GM12878 (cell line): ENCODE measurements around the gene KLHL7. TPM values are rescaled to one million over a fixed set of nuclear protein-coding genes. Genes with fewer than 3 reads are reported as not detected.
A peak's percentile ranks its signal among the peaks of the same experiment; 100 is the strongest.

Experiments
- ATAC-seq: fragments of 200-7000 bp; cut with Tn5 transposase; 3 replicates; pipeline ENCODE4 v1.9.1; 2020; ENCODE audit warnings: mild to moderate bottlenecking, moderate library complexity
- BruUV-seq: library from RNA; stranded (reverse); fragments of 400-500 nt; replicated peaks from 2 replicates; lab custom pipeline; 2021; lab: Mats Ljungman, UMichigan
- CTCF ChIA-PET: fragments of 300-600 bp; sonication (Branson Sonifier 250); formaldehyde crosslinking; extraction: SDS; loops from one replicate; lab custom pipeline; 2021; ENCODE audit warnings: inconsistent platforms; lab: Yijun Ruan, JAX
- POLR2A ChIA-PET: fragments of 350-600 bp; formaldehyde crosslinking; extraction: SDS; loops from one replicate; lab custom pipeline; 2021; ENCODE audit warnings: inconsistent platforms; lab: Charles Lee
- RAD21 ChIA-PET: fragments of 300-600 bp; sonication (Branson Sonifier 250); formaldehyde crosslinking; loops from one replicate; lab custom pipeline; 2023; ENCODE audit warnings: antibody characterized with exemption; ENCODE audit not compliant: unreplicated experiment; lab: Charles Lee
- SMC1A ChIA-PET: fragments of 300-600 bp; sonication (Branson Sonifier 250); formaldehyde crosslinking; loops from one replicate; lab custom pipeline; 2023; ENCODE audit not compliant: unreplicated experiment, uncharacterized antibody; lab: Charles Lee
- DNase-seq: peaks from one replicate; pipeline ENCODE4 v3.0.0-alpha.2; 2011; ENCODE audit warnings: low read depth, low spot score
- FAIRE-seq: peaks from 3 replicates; lab custom pipeline; 2011; peaks lifted over from hg19 to GRCh38; lab: Jason Lieb, UNC
- H2AFZ ChIP-seq: 2 replicates; pipeline ENCODE4 v1.6.0; 2011; ENCODE audit warnings: low read depth, low read length, control low read depth; ENCODE audit not compliant: control insufficient read depth
- H3K27ac ChIP-seq: 2 replicates; pipeline ENCODE4 v1.5.1; 2011; ENCODE audit warnings: control low read depth; ENCODE audit not compliant: control insufficient read depth, insufficient read depth
- H3K27me3 ChIP-seq, 2 experiments: replicated peaks in 1 of 2; 2 replicates each; pipeline versions ENCODE4 v1.6.0 to v1.6.1; 2011; ENCODE audit warnings: low read length in 1 of 2; ENCODE audit not compliant: control insufficient read depth in 2 of 2, insufficient read depth in 2 of 2
- H3K36me3 ChIP-seq, 2 experiments: 2 replicates each; pipeline ENCODE4 v1.5.1; 2011; ENCODE audit warnings: low read length in 1 of 2; ENCODE audit not compliant: control insufficient read depth in 2 of 2, insufficient read depth in 2 of 2
- H3K4me1 ChIP-seq: 2 replicates; pipeline ENCODE4 v1.6.1; 2011; ENCODE audit warnings: mild to moderate bottlenecking, low read length, moderate library complexity, mixed read lengths; ENCODE audit not compliant: control insufficient read depth, insufficient read depth
- H3K4me2 ChIP-seq: 2 replicates; pipeline ENCODE4 v1.6.0; 2011; ENCODE audit warnings: control low read depth; ENCODE audit not compliant: control insufficient read depth, insufficient read depth
- H3K4me3 ChIP-seq: fragments of 200-600 bp; sonication (generic); 2 replicates; pipeline ENCODE4 v1.5.1; 2016
- H3K79me2 ChIP-seq: 2 replicates; pipeline ENCODE4 v1.6.0; 2011; ENCODE audit warnings: low read length; ENCODE audit not compliant: control insufficient read depth, insufficient read depth
- H3K9ac ChIP-seq: 2 replicates; pipeline ENCODE4 v1.8.0; 2011; ENCODE audit warnings: low read length, control low read depth, mixed read lengths; ENCODE audit not compliant: control insufficient read depth, insufficient read depth
- H3K9me3 ChIP-seq: replicated peaks from 3 replicates; pipeline ENCODE4 v1.5.1; 2011; ENCODE audit warnings: mild to moderate bottlenecking, low read length; ENCODE audit not compliant: control insufficient read depth, insufficient read depth
- H4K20me1 ChIP-seq: 2 replicates; pipeline ENCODE4 v1.6.0; 2011; ENCODE audit not compliant: control insufficient read depth, insufficient read depth
- ASH2L ChIP-seq: fragments of 300-600, 200-600 bp; sonication (generic); IDR thresholded peaks from 2 replicates; pipeline ENCODE4 v1.6.1; 2017; ENCODE audit warnings: low read depth, mild to moderate bottlenecking, borderline replicate concordance
- BACH1 ChIP-seq: fragments of 450-650 bp; IDR thresholded peaks from 2 replicates; pipeline ENCODE4 v1.6.1; 2017; ENCODE audit warnings: mild to moderate bottlenecking, borderline replicate concordance
- CBX5 ChIP-seq: sonication (generic); IDR thresholded peaks from 2 replicates; pipeline ENCODE4 v1.6.1; 2016; ENCODE audit warnings: low read depth, moderate library complexity, mild to moderate bottlenecking, inconsistent platforms
- CHD2 ChIP-seq: IDR thresholded peaks from 2 replicates; pipeline ENCODE4 v1.6.1; 2011; ENCODE audit warnings: low read depth, low read length, improper control_type of control experiment, borderline replicate concordance
- DPF2 ChIP-seq: fragments of 450-650 bp; IDR thresholded peaks from 2 replicates; pipeline ENCODE4 v1.6.1; 2017; ENCODE audit warnings: mild to moderate bottlenecking
- ELK1 ChIP-seq: IDR thresholded peaks from 2 replicates; pipeline ENCODE4 v1.6.1; 2012; ENCODE audit warnings: low read depth, low read length, improper control_type of control experiment
- IKZF1 ChIP-seq: fragments of 450-650 bp; conservative IDR thresholded peaks from 2 replicates; pipeline ENCODE4 v1.6.1; 2017; ENCODE audit warnings: antibody characterized with exemption, mild to moderate bottlenecking
- MTA2 ChIP-seq: fragments of 450-650 bp; IDR thresholded peaks from 2 replicates; pipeline ENCODE4 v1.6.1; 2016; ENCODE audit warnings: low read depth, mild to moderate bottlenecking, moderate library complexity
- SMAD5 ChIP-seq: IDR thresholded peaks from 2 replicates; pipeline ENCODE4 v1.6.1; 2016; ENCODE audit warnings: antibody characterized with exemption, low read depth
- TCF7 ChIP-seq: IDR thresholded peaks from 2 replicates; pipeline ENCODE4 v1.6.1; 2014; ENCODE audit warnings: antibody characterized with exemption, borderline replicate concordance
- WGBS: methylation state at CpG from one replicate; pipeline ENCODE4 v1.1.6; 2016; ENCODE audit warnings: low lambda C conversion rate; ENCODE audit not compliant: insufficient replicate concordance, insufficient coverage; ENCODE audit errors: missing lambda C conversion rate; 5-methylcytosine and 5-hydroxymethylcytosine counted together
- in situ Hi-C: fragments of 300-500 bp; cut with MboI; formaldehyde crosslinking; loops from 9 replicates; pipeline ENCODE4 v1.14.3; 2018; ENCODE audit warnings: mixed read lengths
- intact Hi-C: fragments of 100-400 bp; cut with micrococcal nuclease; formaldehyde crosslinking; loops from one replicate; pipeline ENCODE4 v1.14.2; 2022; ENCODE audit not compliant: unreplicated experiment
- polyA plus RNA-seq, 11 experiments: library from polyadenylated mRNA; depleted of rRNA in 4 of 11; unstranded in 6 of 11; stranded (reverse) in 5 of 11; fragments of >200 nt; fragmentation: Nextera tagmentation in 4 of 11; fragmentation: Illumina TruSeq in 1 of 11; extraction: Ambion mirVana in 4 of 11; extraction: Trizol in 1 of 11; gene quantifications; 1 replicate in 1 of 11; 2 replicates in 10 of 11; pipeline versions ENCODE4 v1.2.1 to v1.2.3, GENCODE V29; 2011 to 2016; ENCODE audit warnings: inconsistent platforms in 2 of 11, missing spikeins in 2 of 11, low read depth in 1 of 11
- total RNA-seq, 4 experiments: library from RNA; depleted of rRNA in 3 of 4; stranded (reverse); fragments of >200 nt in 3 of 4; fragmentation: Illumina TruSeq in 1 of 4; extraction: Trizol in 1 of 4; gene quantifications; 2 replicates each; pipeline versions ENCODE4 v1.2.1 to v1.2.3, GENCODE V29; 2013 to 2021
- TF ChIP-seq, protein P1 (sequence below): fragments of 450-650 bp; IDR thresholded peaks from 2 replicates; pipeline ENCODE4 v1.6.1; 2016; ENCODE audit warnings: mild to moderate bottlenecking
- TF ChIP-seq, protein P2 (sequence below): IDR thresholded peaks from 2 replicates; pipeline ENCODE4 v1.6.1; 2011; ENCODE audit warnings: mild to moderate bottlenecking, low read depth, low read length, moderate library complexity; ENCODE audit not compliant: insufficient replicate concordance
- TF ChIP-seq, protein P3 (sequence below): IDR thresholded peaks from 2 replicates; pipeline ENCODE4 v1.6.1; 2012; ENCODE audit warnings: mild to moderate bottlenecking, low read depth, low read length

KLHL7 gene
- total and polyA plus RNA-seq, 10 of the 15 experiments (the other 5 are each of a cell fraction or from before 2014, with no cell fraction given): 6.4 to 38.7 (median 20.9) TPM

DNA sequence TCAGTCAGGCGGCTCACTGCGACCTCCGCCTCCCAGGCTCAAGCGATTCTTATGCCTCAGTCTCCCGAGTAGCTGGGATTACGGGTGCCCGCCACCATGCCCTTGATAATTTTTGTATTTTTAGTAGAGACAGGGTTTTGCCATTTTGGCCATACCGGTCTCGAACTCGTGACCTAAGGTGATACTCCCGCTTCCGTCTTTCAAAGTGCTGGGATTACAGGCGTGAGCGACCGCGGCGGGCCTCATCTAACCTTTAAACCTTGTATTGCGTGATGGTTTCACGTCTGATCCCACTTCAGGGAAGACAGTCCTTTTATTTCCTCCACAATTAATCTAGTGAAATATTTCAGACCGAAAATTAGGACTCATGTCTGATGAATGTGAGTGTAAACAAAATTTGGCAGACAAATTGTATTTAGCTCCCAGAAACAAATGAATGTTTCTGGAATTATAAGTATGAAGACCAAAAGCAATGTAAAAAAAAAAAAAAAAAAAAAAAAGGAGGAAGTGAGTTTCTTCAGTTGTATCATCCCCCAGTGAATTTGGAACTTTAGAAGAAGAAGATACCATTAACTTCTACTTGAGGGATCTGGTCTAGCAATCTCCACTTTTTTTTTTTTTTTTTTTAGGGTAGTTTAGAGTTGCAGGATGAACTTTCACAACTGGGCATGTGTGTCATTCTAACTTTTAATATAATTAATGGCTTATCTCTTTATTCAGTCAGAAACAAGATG is 77.9 kb downstream of the KLHL7 start:
- ATAC-seq: peak; percentile 2; the same call in 1 of the 3 replicates
- no peaks in the 10 kb centered on the region for H3K27me3 ChIP-seq
- intact Hi-C loops (loop anchor here (5.0 to 10.0 kb wide), 7 partner anchors 96 to 359 kb away; partner anchors contain the start of genes IGF2BP3, TOMM7 and TRA2A), in situ Hi-C loops (no loop called here)
- peaks cover 55% of the 10 kb centered on the region for H3K79me2 ChIP-seq
- RAD21 ChIA-PET: interaction anchor here (0.6 to 3.5 kb wide), 9 partner anchors 10 to 356 kb away, joined by 3 to 53 read pairs (median 5); no protein-coding TSS in a partner anchor
- H3K9ac ChIP-seq: peak overlapping the region; percentile 98
- H3K27ac ChIP-seq: peak overlapping the region; percentile 90
- BruUV-seq: no TSS peak
- H2AFZ ChIP-seq: no peak overlapping the region
- CTCF ChIA-PET: interaction anchor here (1.0 to 5.9 kb wide), 12 partner anchors 13 to 246 kb away, joined by 3 to 77 read pairs (median 8); no protein-coding TSS in a partner anchor
- 0 out of 2 replicates have a peak, but pooled peaks cover 3% of the 10 kb centered on the region for H3K4me1 ChIP-seq
- DNase-seq: peak; percentile 15
- POLR2A ChIA-PET: interaction anchor here (0.6 kb wide), 4 partner anchors 238 to 1923 kb away, joined by 3 to 12 read pairs (median 6); no protein-coding TSS in a partner anchor
- peak; percentile 59 for FAIRE-seq
- H3K36me3 ChIP-seq: 0 out of 4 replicates have a peak, but pooled peaks cover 0 to 6% of the 10 kb centered on the region in 2 experiments
- H3K4me2 ChIP-seq: peak overlapping the region; percentile 92
- H3K4me3 ChIP-seq: peak overlapping the region; percentile 74
- SMC1A ChIA-PET: interaction anchor here (1.5 to 3.5 kb wide), 4 partner anchors 77 to 98 kb away, joined by 3 to 32 read pairs (median 14); partner anchors contain the start of gene KLHL7
- no peaks in the 10 kb centered on the region for H4K20me1 ChIP-seq
- 39% methylated on average over 20 of the region's 20 CpGs for WGBS
- H3K9me3 ChIP-seq: no peaks in the 10 kb centered on the region
- no peak for TF ChIP-seq ASH2L
- no peak for TF ChIP-seq TCF7
- peak; percentile 40; the same call in 1 of the 2 replicates for TF ChIP-seq IKZF1
- peak; percentile 26; the same call in 1 of the 2 replicates for TF ChIP-seq MTA2
- no peak for TF ChIP-seq ELK1
- TF ChIP-seq, protein P1, sequence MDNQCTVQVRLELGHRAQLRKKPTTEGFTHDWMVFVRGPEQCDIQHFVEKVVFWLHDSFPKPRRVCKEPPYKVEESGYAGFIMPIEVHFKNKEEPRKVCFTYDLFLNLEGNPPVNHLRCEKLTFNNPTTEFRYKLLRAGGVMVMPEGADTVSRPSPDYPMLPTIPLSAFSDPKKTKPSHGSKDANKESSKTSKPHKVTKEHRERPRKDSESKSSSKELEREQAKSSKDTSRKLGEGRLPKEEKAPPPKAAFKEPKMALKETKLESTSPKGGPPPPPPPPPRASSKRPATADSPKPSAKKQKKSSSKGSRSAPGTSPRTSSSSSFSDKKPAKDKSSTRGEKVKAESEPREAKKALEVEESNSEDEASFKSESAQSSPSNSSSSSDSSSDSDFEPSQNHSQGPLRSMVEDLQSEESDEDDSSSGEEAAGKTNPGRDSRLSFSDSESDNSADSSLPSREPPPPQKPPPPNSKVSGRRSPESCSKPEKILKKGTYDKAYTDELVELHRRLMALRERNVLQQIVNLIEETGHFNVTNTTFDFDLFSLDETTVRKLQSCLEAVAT: peak; percentile 83
- no peak for TF ChIP-seq CHD2
- TF ChIP-seq, protein P2, sequence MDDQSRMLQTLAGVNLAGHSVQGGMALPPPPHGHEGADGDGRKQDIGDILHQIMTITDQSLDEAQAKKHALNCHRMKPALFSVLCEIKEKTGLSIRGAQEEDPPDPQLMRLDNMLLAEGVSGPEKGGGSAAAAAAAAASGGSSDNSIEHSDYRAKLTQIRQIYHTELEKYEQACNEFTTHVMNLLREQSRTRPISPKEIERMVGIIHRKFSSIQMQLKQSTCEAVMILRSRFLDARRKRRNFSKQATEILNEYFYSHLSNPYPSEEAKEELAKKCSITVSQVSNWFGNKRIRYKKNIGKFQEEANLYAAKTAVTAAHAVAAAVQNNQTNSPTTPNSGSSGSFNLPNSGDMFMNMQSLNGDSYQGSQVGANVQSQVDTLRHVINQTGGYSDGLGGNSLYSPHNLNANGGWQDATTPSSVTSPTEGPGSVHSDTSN: no peak
- no peak for TF ChIP-seq CBX5
- no peak for TF ChIP-seq SMAD5
- TF ChIP-seq BACH1: no peak
- TF ChIP-seq, protein P3, sequence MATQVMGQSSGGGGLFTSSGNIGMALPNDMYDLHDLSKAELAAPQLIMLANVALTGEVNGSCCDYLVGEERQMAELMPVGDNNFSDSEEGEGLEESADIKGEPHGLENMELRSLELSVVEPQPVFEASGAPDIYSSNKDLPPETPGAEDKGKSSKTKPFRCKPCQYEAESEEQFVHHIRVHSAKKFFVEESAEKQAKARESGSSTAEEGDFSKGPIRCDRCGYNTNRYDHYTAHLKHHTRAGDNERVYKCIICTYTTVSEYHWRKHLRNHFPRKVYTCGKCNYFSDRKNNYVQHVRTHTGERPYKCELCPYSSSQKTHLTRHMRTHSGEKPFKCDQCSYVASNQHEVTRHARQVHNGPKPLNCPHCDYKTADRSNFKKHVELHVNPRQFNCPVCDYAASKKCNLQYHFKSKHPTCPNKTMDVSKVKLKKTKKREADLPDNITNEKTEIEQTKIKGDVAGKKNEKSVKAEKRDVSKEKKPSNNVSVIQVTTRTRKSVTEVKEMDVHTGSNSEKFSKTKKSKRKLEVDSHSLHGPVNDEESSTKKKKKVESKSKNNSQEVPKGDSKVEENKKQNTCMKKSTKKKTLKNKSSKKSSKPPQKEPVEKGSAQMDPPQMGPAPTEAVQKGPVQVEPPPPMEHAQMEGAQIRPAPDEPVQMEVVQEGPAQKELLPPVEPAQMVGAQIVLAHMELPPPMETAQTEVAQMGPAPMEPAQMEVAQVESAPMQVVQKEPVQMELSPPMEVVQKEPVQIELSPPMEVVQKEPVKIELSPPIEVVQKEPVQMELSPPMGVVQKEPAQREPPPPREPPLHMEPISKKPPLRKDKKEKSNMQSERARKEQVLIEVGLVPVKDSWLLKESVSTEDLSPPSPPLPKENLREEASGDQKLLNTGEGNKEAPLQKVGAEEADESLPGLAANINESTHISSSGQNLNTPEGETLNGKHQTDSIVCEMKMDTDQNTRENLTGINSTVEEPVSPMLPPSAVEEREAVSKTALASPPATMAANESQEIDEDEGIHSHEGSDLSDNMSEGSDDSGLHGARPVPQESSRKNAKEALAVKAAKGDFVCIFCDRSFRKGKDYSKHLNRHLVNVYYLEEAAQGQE: no peak
- TF ChIP-seq DPF2: no peak
